Activated gamma-delta T cell treated with anti-CD3 and anti-CD28 coated beads, Interleukin-2, amount 50 U/mL, for 16 hours (primary cell): ENCODE data around the gene ABCA4.
"Not testable (repeated sequence)": the region's sequence is repeated elsewhere in the genome, so short reads cannot be mapped to it uniquely, and the experiment has no call there.

Source experiments
- DNase-seq: peaks from one replicate; pipeline ENCODE4 v3.0.0-alpha.2; 2020; ENCODE audit warnings: low read depth

Gene ABCA4

GRCh38 chr1:94004924-94005323 is 116.0 kb downstream of the ABCA4 start:
- no peak for DNase-seq

GRCh38 chr1:94002046-94002787 is 118.7 kb downstream of the ABCA4 start:
- no peak for DNase-seq

GRCh38 chr1:94001397-94002045 is 119.4 kb downstream of the ABCA4 start:
- no peak for DNase-seq

GRCh38 chr1:94000510-94001282 is 120.3 kb downstream of the ABCA4 start:
- no peak for DNase-seq

GRCh38 chr1:93999840-94000415 is 121.0 kb downstream of the ABCA4 start:
- DNase-seq, result no peak

- DNase-seq, result not testable (repeated sequence)
Measured at GRCh38 chr1:93998532-93998931, 122.4 kb downstream of the ABCA4 start.

GRCh38 chr1:93997756-93998155 is 123.2 kb downstream of the ABCA4 start:
- no peak for DNase-seq

- no peak for DNase-seq
Measured at GRCh38 chr1:93995837-93996536, 125.0 kb downstream of the ABCA4 start.

- DNase-seq, result no peak
Measured at GRCh38 chr1:93993731-93994130, 127.2 kb downstream of the ABCA4 start.

- DNase-seq, result no peak
Measured at GRCh38 chr1:93992954-93993353, 128.0 kb downstream of the ABCA4 start.

GRCh38 chr1:93992190-93992589 is 128.8 kb downstream of the ABCA4 start:
- DNase-seq, result no peak

- no peak for DNase-seq
Measured at GRCh38 chr1:93991271-93991670, 129.7 kb downstream of the ABCA4 start.

GRCh38 chr1:93990477-93990876 is 130.5 kb downstream of the ABCA4 start:
- DNase-seq, result not testable (repeated sequence)

- no peak for DNase-seq
Measured at GRCh38 chr1:93990010-93990409, 130.9 kb downstream of the ABCA4 start.

GRCh38 chr1:93989601-93990000 is 131.3 kb downstream of the ABCA4 start:
- no peak for DNase-seq

GRCh38 chr1:93988634-93989350 is 132.2 kb downstream of the ABCA4 start:
- no peak for DNase-seq

- DNase-seq, result no peak
Measured at GRCh38 chr1:93981274-93981667, 139.7 kb downstream of the ABCA4 start.

GRCh38 chr1:93980320-93981273 is 140.4 kb downstream of the ABCA4 start:
- no peak for DNase-seq

GRCh38 chr1:93979718-93980319 is 141.1 kb downstream of the ABCA4 start:
- DNase-seq, result no peak
